HCT116 (cell line): ENCODE results near the gene PHYKPL. TPM values are rescaled to one million over a fixed set of nuclear protein-coding genes. Genes with fewer than 3 reads are reported as not detected.

ENCODE experiments used
- ATAC-seq: fragments of 200-7000 bp; cut with Tn5 transposase; 2 replicates; pipeline ENCODE4 v1.9.1; 2020; ENCODE audit warnings: mild to moderate bottlenecking, moderate library complexity
- BruUV-seq: library from RNA; stranded (reverse); fragments of 400-500 nt; replicated peaks from 2 replicates; lab custom pipeline; 2021; lab: Mats Ljungman, UMichigan
- CTCF ChIA-PET: fragments of 300-600 bp; sonication (Branson Sonifier 250); formaldehyde crosslinking; loops from one replicate; lab custom pipeline; 2021; ENCODE audit warnings: antibody characterized with exemption; lab: Charles Lee
- POLR2A ChIA-PET: fragments of 300-600, 350-600 bp; sonication (Branson Sonifier 250); formaldehyde crosslinking; loops from one replicate; lab custom pipeline; 2021; ENCODE audit warnings: antibody characterized with exemption; lab: Charles Lee
- RAD21 ChIA-PET, 2 experiments: fragments of 300-600 bp; sonication (Branson Sonifier 250); formaldehyde crosslinking; loops; one replicate each; lab custom pipeline; 2023; ENCODE audit warnings: low total read pairs in 2 of 2; ENCODE audit not compliant: uncharacterized antibody in 2 of 2, unreplicated experiment in 2 of 2, low non-redundant PET in 1 of 2; lab: Charles Lee
- DNase-seq: peaks from one replicate; pipeline ENCODE4 v3.0.0-alpha.2; 2010; ENCODE audit warnings: low read depth, low spot score
- H2AFZ ChIP-seq: fragments of 200-600 bp; shearing (Covaris generic), sonication (generic); 2 replicates; pipeline ENCODE4 v1.6.1; 2017; ENCODE audit warnings: low read depth, mixed run types, mixed read lengths, antibody characterized with exemption, low read length; ENCODE audit not compliant: poor library complexity, severe bottlenecking
- H3K27ac ChIP-seq: 2 replicates; pipeline ENCODE4 v1.5.1; 2012; ENCODE audit warnings: low read depth, low read length
- H3K27me3 ChIP-seq: fragments of 200-600 bp; sonication (generic); 2 replicates; pipeline ENCODE4 v1.6.1; 2016; ENCODE audit warnings: mixed run types, low read length, mixed read lengths; ENCODE audit not compliant: insufficient read depth
- H3K36me3 ChIP-seq, 2 experiments: fragments of 200-500 bp in 1 of 2; fragments of 200-600 bp in 1 of 2; sonication (Bioruptor generic) in 1 of 2; sonication (generic) in 1 of 2; 2 replicates each; pipeline versions ENCODE4 v1.5.1 to v1.6.1; 2014 to 2016; ENCODE audit warnings: low read length in 2 of 2, inconsistent platforms in 1 of 2, mixed read lengths in 1 of 2, mixed run types in 1 of 2; ENCODE audit not compliant: insufficient read depth in 2 of 2, control insufficient read depth in 1 of 2
- H3K4me1 ChIP-seq, 2 experiments: fragments of 200-600 bp in 1 of 2; sonication (generic) in 1 of 2; 2 replicates each; pipeline versions ENCODE4 v1.5.1 to v1.6.1; 2012 to 2017; ENCODE audit warnings: low read length in 2 of 2, inconsistent platforms in 1 of 2, mild to moderate bottlenecking in 1 of 2, mixed read lengths in 1 of 2, mixed run types in 1 of 2, moderate library complexity in 1 of 2; ENCODE audit not compliant: insufficient read depth in 2 of 2, control insufficient read depth in 1 of 2
- H3K4me2 ChIP-seq: fragments of 200-600 bp; sonication (generic); 2 replicates; pipeline ENCODE4 v1.6.1; 2017; ENCODE audit warnings: mixed run types, low read length, mixed read lengths
- H3K4me3 ChIP-seq, 2 experiments: fragments of 200-600 bp in 1 of 2; sonication (generic) in 1 of 2; replicated peaks in 1 of 2; 2 replicates each; pipeline ENCODE4 v1.5.1; 2011 to 2016; ENCODE audit warnings: low read length in 2 of 2, control low read depth in 1 of 2, low read depth in 1 of 2, mild to moderate bottlenecking in 1 of 2, mixed read lengths in 1 of 2, mixed run types in 1 of 2
- H3K79me2 ChIP-seq: fragments of 200-600 bp; sonication (generic); 2 replicates; pipeline ENCODE4 v1.6.1; 2017; ENCODE audit warnings: mild to moderate bottlenecking, mixed run types, low read length, moderate library complexity, mixed read lengths; ENCODE audit not compliant: insufficient read depth
- H3K9ac ChIP-seq: fragments of 200-600 bp; sonication (generic); 2 replicates; pipeline ENCODE4 v1.6.1; 2016; ENCODE audit warnings: low read length, mixed read lengths
- H3K9me2 ChIP-seq: fragments of 200-600 bp; sonication (generic), shearing (Covaris generic); 2 replicates; pipeline ENCODE4 v1.6.1; 2017; ENCODE audit warnings: mixed run types, mild to moderate bottlenecking, moderate library complexity; ENCODE audit not compliant: insufficient read depth
- H3K9me3 ChIP-seq, 2 experiments: fragments of 200-500 bp in 1 of 2; fragments of 200-600 bp in 1 of 2; sonication (Bioruptor generic) in 1 of 2; sonication (generic) in 1 of 2; 2 replicates each; pipeline ENCODE4 v1.6.1; 2014 to 2017; ENCODE audit warnings: low read length in 2 of 2, mixed read lengths in 2 of 2, inconsistent platforms in 1 of 2, low read depth in 1 of 2, mild to moderate bottlenecking in 1 of 2, mixed run types in 1 of 2, moderate library complexity in 1 of 2; ENCODE audit not compliant: control insufficient read depth in 1 of 2, insufficient read depth in 1 of 2
- H4K20me1 ChIP-seq: fragments of 200-600 bp; sonication (generic), shearing (Covaris generic); 2 replicates; pipeline ENCODE4 v1.6.1; 2017; ENCODE audit warnings: mixed run types, mild to moderate bottlenecking, moderate library complexity; ENCODE audit not compliant: insufficient read depth
- ATF3 ChIP-seq: IDR thresholded peaks from 2 replicates; pipeline ENCODE4 v1.6.1; 2012
- CBX3 ChIP-seq: IDR thresholded peaks from 2 replicates; pipeline ENCODE4 v1.6.1; 2012; ENCODE audit warnings: low read depth
- ELF1 ChIP-seq: IDR thresholded peaks from 2 replicates; pipeline ENCODE4 v1.6.1; 2012; ENCODE audit warnings: low read depth, borderline replicate concordance
- EZH2phosphoT487 ChIP-seq: fragments of 200-600 bp; IDR thresholded peaks from 2 replicates; pipeline ENCODE4 v1.6.1; 2018; ENCODE audit warnings: antibody characterized with exemption, borderline replicate concordance
- FOSL1 ChIP-seq: IDR thresholded peaks from 2 replicates; pipeline ENCODE4 v1.6.1; 2012; ENCODE audit warnings: low read depth
- SIN3A ChIP-seq: IDR thresholded peaks from 2 replicates; pipeline ENCODE4 v1.6.1; 2012; ENCODE audit warnings: low read depth
- ZFX ChIP-seq: fragments of 450-650 bp; IDR thresholded peaks from 2 replicates; pipeline ENCODE4 v1.6.1; 2017
- ZNF274 ChIP-seq: fragments of 200-500 bp; sonication (Bioruptor generic); IDR thresholded peaks from 2 replicates; pipeline ENCODE4 v1.6.1; 2014; ENCODE audit warnings: mild to moderate bottlenecking, low read depth, low read length, inconsistent platforms
- intact Hi-C: fragments of 100-400 bp; cut with micrococcal nuclease; formaldehyde crosslinking; loops from 2 replicates; pipeline ENCODE4 v1.10.0; 2022
- total RNA-seq: library from RNA; stranded (reverse); gene quantifications from one replicate; pipeline ENCODE4 v1.2.1, GENCODE V29; 2021; ENCODE audit not compliant: unreplicated experiment
- TF ChIP-seq, protein P1 (sequence below), 3 experiments: fragments of 200-600 bp in 1 of 3; sonication (generic) in 1 of 3; IDR thresholded peaks in 2 of 3; conservative IDR thresholded peaks in 1 of 3; 2 replicates each; pipeline ENCODE4 v1.5.1; 2012 to 2017; ENCODE audit warnings: low read depth in 2 of 3, low read length in 2 of 3, antibody characterized with exemption in 1 of 3, borderline replicate concordance in 1 of 3, control low read depth in 1 of 3, mild to moderate bottlenecking in 1 of 3, mixed read lengths in 1 of 3, mixed run types in 1 of 3, moderate library complexity in 1 of 3; ENCODE audit not compliant: insufficient read depth in 1 of 3
- TF ChIP-seq, protein P2 (sequence below): IDR thresholded peaks from 2 replicates; pipeline ENCODE4 v1.6.1; 2012

PHYKPL gene
- total RNA-seq, 1 experiment from 2014 or later: 57.8 TPM

DNA sequence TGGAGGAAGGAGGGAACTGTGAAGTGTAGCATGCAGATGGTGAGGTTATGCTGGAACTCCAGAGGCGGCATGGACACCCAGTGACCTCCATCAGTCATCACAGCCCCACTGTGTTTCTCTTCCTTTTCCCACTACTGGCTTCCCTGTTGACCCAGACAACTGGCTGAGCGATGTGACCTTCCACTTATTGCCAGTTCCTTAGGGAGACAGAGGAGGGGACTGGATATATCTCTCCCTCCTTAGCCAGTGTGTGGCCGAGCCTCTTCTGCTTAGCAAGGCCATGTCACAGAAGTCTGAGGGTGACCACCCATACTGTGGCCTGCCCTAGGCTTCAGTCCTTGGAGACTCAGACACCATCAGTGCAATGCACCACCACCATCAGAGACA is 3.0 kb upstream of the PHYKPL start:
- H2AFZ ChIP-seq: no peak overlapping the region
- ATAC-seq (no peak), DNase-seq (no peak)
- no peak overlapping the region for H3K4me3 ChIP-seq
- ChIA-PET POLR2A (no interaction called here), RAD21 (no interaction called here), CTCF (interaction anchor here (1.0 to 1.5 kb wide), 7 partner anchors 20 to 225 kb away, joined by 3 to 6 read pairs (median 3); partner anchors contain the start of gene HNRNPAB)
- H3K9me2 ChIP-seq: no peaks in the 10 kb centered on the region
- TF ChIP-seq, protein P1, sequence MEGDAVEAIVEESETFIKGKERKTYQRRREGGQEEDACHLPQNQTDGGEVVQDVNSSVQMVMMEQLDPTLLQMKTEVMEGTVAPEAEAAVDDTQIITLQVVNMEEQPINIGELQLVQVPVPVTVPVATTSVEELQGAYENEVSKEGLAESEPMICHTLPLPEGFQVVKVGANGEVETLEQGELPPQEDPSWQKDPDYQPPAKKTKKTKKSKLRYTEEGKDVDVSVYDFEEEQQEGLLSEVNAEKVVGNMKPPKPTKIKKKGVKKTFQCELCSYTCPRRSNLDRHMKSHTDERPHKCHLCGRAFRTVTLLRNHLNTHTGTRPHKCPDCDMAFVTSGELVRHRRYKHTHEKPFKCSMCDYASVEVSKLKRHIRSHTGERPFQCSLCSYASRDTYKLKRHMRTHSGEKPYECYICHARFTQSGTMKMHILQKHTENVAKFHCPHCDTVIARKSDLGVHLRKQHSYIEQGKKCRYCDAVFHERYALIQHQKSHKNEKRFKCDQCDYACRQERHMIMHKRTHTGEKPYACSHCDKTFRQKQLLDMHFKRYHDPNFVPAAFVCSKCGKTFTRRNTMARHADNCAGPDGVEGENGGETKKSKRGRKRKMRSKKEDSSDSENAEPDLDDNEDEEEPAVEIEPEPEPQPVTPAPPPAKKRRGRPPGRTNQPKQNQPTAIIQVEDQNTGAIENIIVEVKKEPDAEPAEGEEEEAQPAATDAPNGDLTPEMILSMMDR (IDR thresholded peaks at IDR 0.05 in 2 of 3, conservative IDR thresholded peaks at IDR 0.05 in 1 of 3; ENCODE audit: borderline replicate concordance in 1 of 3, insufficient read depth in 1 of 3, low read depth in 2 of 3, low read length in 2 of 3): no peak
- TF ChIP-seq EZH2phosphoT487 (no peak), ELF1 (no peak), CBX3 (no peak), ATF3 (no peak), SIN3A (no peak), ZFX (no peak), ZNF274 (no peak), FOSL1 (no peak)
- TF ChIP-seq, protein P2, sequence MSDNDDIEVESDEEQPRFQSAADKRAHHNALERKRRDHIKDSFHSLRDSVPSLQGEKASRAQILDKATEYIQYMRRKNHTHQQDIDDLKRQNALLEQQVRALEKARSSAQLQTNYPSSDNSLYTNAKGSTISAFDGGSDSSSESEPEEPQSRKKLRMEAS: no peak
- no peak overlapping the region for H3K27ac ChIP-seq
- H3K9ac ChIP-seq: no peak overlapping the region
- peaks cover 0 to 8% of the 10 kb centered on the region in 2 experiments; a peak in 1 of 4 replicates for H3K36me3 ChIP-seq
- no peaks in the 10 kb centered on the region for H3K27me3 ChIP-seq
- H4K20me1 ChIP-seq: no peaks in the 10 kb centered on the region
- H3K4me1 ChIP-seq: peaks cover 8 to 27% of the 10 kb centered on the region in 2 experiments
- peaks cover 15% of the 10 kb centered on the region for H3K79me2 ChIP-seq
- no TSS peak for BruUV-seq
- intact Hi-C loops: loop anchor here (5.0 kb wide), 1 partner anchor 317 kb away; no protein-coding TSS in a partner anchor
- H3K4me2 ChIP-seq: no peak overlapping the region
- H3K9me3 ChIP-seq: no peaks in the 10 kb centered on the region
